Activated CD8-positive, alpha-beta T cell treated with anti-CD3 and anti-CD28 coated beads, Interleukin-2, amount 10 ng/mL, durations not matched to agents 7 days and 5 days (primary cell): ENCODE measurements around the gene GGT1. TPM values are rescaled to one million over a fixed set of nuclear protein-coding genes. Genes with fewer than 3 reads are reported as not detected.
"Not testable (repeated sequence)": the region's sequence is repeated elsewhere in the genome, so short reads cannot be mapped to it uniquely, and the experiment has no call there.

Source experiments
- ATAC-seq: fragments of 150-1000 bp; cut with Tn5 transposase; one replicate; pipeline ENCODE4 v1.10.0; 2021; ENCODE audit warnings: moderate library complexity
- CTCF ChIA-PET: fragments of 350-600 bp; sonication (Branson Sonifier 250); formaldehyde crosslinking; loops from one replicate; lab custom pipeline; 2021; ENCODE audit warnings: antibody characterized with exemption; lab: Charles Lee
- POLR2A ChIA-PET: fragments of 350-600 bp; sonication (Branson Sonifier 250); formaldehyde crosslinking; loops from one replicate; lab custom pipeline; 2021; ENCODE audit warnings: antibody characterized with exemption; lab: Charles Lee
- DNase-seq: peaks from one replicate; pipeline ENCODE4 v3.0.0-alpha.2; 2020
- H3K27ac Mint-ChIP-seq: one replicate; pipeline ENCODE4 v1.8.0; 2021; ENCODE audit warnings: mild to moderate bottlenecking, mixed read lengths
- H3K27me3 Mint-ChIP-seq: one replicate; pipeline ENCODE4 v1.8.0; 2021; ENCODE audit warnings: low read depth, mixed read lengths
- H3K36me3 Mint-ChIP-seq: one replicate; pipeline ENCODE4 v1.8.0; 2021; ENCODE audit warnings: low read depth, mixed read lengths
- H3K4me1 Mint-ChIP-seq: one replicate; pipeline ENCODE4 v1.8.0; 2021; ENCODE audit warnings: low read depth, mixed read lengths
- H3K4me3 Mint-ChIP-seq: one replicate; pipeline ENCODE4 v1.8.0; 2021; ENCODE audit warnings: mild to moderate bottlenecking, mixed read lengths
- H3K9me3 Mint-ChIP-seq: one replicate; pipeline ENCODE4 v1.8.0; 2022; ENCODE audit warnings: mixed read lengths; ENCODE audit not compliant: insufficient read depth
- total RNA-seq, 2 experiments: library from RNA; stranded (reverse); gene quantifications; one replicate each; pipeline ENCODE4 v1.2.3, GENCODE V29; 2021

GGT1 gene
- total RNA-seq, 2 experiments from 2014 or later: 20.0 to 23.6 TPM

DNA sequence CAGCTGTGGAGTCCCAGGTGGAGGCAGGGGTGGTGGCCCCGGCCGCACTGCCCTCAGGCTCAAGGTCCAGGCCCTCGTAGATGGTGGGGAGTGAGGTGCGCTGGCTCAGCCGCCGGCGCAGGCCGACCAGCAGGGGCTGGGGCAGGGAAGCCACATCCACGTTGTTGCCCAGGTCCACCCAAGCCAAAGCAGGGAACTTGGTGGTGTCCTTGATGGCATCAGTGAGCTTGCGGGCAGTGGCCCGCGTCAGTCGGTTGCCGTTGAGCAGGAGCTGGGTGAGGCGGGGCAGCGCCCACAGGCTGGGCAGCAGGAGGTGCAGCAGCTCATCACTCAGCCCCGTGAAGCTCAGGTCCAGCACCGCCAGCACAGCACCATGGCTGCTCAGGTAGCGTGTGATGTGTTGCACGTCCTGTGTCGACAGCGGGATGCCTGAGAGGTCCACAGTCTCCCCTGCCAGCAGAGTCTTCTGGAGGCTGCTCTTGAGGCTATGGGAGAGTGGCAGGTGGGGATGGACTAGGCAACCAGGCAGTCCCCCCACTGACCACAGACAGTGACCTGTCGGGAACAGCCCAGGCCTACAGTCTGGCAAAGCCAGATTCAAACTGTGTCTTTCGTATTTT is 17.0 kb upstream of the GGT1 start:
- Mint-ChIP-seq H3K9me3 (no peaks in the 10 kb centered on the region), H3K36me3 (no peaks in the 10 kb centered on the region), H3K4me3 (no peak overlapping the region), H3K4me1 (peaks cover 8% of the 10 kb centered on the region), H3K27ac (no peak overlapping the region), H3K27me3 (no peaks in the 10 kb centered on the region)
- ATAC-seq: no peak
- DNase-seq: no peak
- ChIA-PET CTCF (no interaction called here), POLR2A (interaction anchor here (0.6 kb wide), 1 partner anchor 277 kb away, joined by 3 read pairs; no protein-coding TSS in a partner anchor)

DNA sequence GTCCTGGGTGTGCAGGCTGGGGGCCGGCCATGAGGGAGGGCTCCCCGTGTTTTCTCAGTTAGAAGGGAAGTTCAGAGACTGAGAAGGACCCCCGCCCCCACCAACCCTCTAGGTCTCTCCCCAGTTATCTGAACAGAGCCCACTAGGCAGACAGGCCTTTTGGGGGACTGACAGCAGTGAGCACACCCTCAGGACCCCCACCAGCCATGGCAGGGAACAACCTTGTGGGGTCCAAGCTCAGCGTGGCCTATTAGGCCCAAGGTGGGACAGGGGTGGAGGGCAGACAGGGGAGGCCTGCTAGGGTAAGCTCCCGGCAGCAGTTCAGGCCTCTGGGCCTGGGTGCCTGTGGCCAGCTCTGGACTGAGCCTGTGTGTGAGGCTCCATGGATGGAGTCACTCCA is 15.7 kb upstream of the GGT1 start:
- CTCF ChIA-PET: no interaction called here
- Mint-ChIP-seq H3K27ac (no peak overlapping the region), H3K27me3 (peaks cover 2% of the 10 kb centered on the region), H3K9me3 (no peaks in the 10 kb centered on the region), H3K36me3 (no peaks in the 10 kb centered on the region), H3K4me1 (peaks cover 12% of the 10 kb centered on the region), H3K4me3 (no peak overlapping the region)
- ATAC-seq (no peak), DNase-seq (no peak)
- POLR2A ChIA-PET: no interaction called here

DNA sequence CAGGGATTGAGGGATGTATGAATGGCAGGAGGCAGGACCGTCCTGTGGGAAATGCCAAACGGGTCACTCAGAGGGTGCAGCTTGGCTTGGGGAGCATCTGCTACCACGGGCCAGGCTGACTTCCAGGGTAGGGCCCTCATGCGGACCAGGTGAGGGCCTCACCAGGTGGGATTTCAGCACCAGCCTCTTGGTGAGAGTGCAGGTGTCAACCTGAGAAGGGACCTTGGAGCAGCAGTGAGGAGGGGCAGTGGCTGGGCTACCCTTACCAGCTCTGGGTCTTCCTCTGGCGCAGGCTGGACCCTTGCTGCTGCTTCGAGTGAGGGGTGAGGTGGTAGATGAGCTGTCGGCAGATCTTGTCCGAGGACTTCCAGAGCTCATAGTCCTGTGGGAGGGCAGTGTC is 15.0 kb upstream of the GGT1 start:
- no peak for ATAC-seq
- H3K9me3 Mint-ChIP-seq: no peaks in the 10 kb centered on the region
- ChIA-PET CTCF (no interaction called here), POLR2A (no interaction called here)
- DNase-seq: no peak
- peaks cover 14% of the 10 kb centered on the region for H3K4me1 Mint-ChIP-seq
- peaks cover 3% of the 10 kb centered on the region for H3K27me3 Mint-ChIP-seq
- H3K4me3 Mint-ChIP-seq: no peak overlapping the region
- no peaks in the 10 kb centered on the region for H3K36me3 Mint-ChIP-seq
- H3K27ac Mint-ChIP-seq: no peak overlapping the region

DNA sequence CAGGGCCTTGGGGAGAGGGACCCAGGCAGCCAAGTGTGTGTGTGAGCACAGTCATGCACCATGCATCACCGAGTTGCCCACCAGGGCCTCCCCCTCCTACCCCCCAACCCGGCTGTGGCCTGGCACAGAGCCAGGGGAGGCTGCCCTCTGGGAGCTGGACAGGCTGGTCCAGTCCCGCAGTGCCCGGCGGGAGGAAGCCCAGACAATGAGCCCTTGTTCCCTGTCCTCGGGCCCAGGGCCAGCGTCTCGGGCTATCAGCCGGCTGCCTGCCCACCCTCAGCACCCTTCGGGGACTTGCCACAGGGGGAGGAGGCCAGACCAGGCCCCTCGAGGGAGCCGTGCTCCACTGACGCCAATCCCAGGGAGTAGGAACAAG is 14.6 kb upstream of the GGT1 start:
- no peaks in the 10 kb centered on the region for H3K9me3 Mint-ChIP-seq
- peaks cover 17% of the 10 kb centered on the region for H3K4me1 Mint-ChIP-seq
- no peak for DNase-seq
- no peak for ATAC-seq
- ChIA-PET CTCF (no interaction called here), POLR2A (interaction anchor here (1.1 kb wide), 1 partner anchor 13 kb away, joined by 3 read pairs; no protein-coding TSS in a partner anchor)
- H3K4me3 Mint-ChIP-seq: no peak overlapping the region
- H3K27ac Mint-ChIP-seq: no peak overlapping the region
- H3K36me3 Mint-ChIP-seq: no peaks in the 10 kb centered on the region
- H3K27me3 Mint-ChIP-seq: peaks cover 3% of the 10 kb centered on the region

DNA sequence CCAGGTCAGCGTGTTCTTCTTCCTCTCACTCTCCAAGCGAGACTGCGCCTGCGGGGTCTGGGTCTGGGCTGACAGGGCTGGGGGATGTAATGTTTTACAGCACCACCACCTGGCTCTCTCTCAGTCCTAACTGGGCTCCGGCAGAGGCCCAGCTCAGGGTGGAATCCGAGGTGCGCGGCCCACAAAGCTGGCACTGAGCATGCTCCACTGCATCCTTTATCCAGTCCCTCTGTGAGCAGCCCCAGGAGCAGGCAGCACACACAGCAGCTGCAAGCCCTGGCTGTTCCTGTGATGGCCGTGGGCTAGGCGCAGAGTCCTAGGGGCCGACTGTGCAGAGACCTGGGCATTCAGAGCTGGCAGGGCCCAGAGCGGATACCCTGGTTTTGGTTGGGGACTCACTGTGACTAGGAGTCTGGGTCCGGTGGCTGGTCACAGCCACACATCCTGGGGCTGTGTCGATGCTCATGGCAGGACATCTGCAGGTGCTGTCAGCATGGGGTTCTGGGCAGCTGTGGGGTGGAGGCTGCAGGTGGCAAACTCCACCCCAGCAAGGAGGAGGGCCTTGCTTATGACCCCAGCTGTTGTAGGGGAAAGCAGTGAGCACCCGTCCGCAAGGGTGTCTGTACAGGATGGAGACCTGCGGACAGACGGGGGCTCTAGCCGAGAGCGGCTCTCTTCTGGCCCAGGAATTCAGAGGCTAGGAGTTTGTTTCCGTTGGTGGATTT is 14.1 kb upstream of the GGT1 start:
- H3K36me3 Mint-ChIP-seq: no peaks in the 10 kb centered on the region
- DNase-seq: no peak
- ChIA-PET CTCF (no interaction called here), POLR2A (interaction anchor here (1.1 kb wide), 1 partner anchor 12 kb away, joined by 3 read pairs; no protein-coding TSS in a partner anchor)
- peaks cover 3% of the 10 kb centered on the region for H3K27me3 Mint-ChIP-seq
- no peak overlapping the region for H3K27ac Mint-ChIP-seq
- H3K4me3 Mint-ChIP-seq: no peak overlapping the region
- peaks cover 13% of the 10 kb centered on the region for H3K4me1 Mint-ChIP-seq
- H3K9me3 Mint-ChIP-seq: no peaks in the 10 kb centered on the region
- no peak for ATAC-seq

DNA sequence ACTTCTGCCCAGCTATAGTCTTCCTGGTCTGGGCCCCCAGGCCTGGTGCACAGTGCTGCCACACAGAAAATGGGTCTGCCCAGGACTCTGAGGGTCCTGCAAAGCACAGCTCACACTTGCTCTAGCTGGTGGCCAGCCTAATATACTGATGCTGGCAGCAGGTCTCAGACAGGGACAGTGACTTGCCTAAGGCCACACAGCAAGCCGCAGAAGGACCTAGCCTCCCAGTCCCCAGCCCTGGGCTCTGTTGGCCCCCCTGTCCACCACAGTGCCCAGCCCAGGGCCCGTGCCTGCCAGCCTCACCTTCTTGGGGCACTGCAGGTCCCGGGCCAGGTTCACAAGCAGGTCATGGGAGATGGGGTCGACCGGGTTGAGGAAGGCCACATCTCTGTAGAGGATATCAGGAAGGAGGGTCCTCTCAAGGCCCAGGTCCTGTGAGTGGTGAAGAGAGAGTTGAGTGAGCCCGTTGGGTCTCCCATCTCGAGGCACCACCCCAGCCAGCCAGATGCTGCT is 13.4 kb upstream of the GGT1 start:
- no peaks in the 10 kb centered on the region for H3K36me3 Mint-ChIP-seq
- ATAC-seq: no peak
- H3K27me3 Mint-ChIP-seq: peaks cover 3% of the 10 kb centered on the region
- H3K27ac Mint-ChIP-seq: no peak overlapping the region
- no peak overlapping the region for H3K4me3 Mint-ChIP-seq
- POLR2A ChIA-PET: interaction anchor here (1.1 kb wide), 1 partner anchor 11 kb away, joined by 3 read pairs; no protein-coding TSS in a partner anchor
- DNase-seq: no peak
- H3K9me3 Mint-ChIP-seq: no peaks in the 10 kb centered on the region
- H3K4me1 Mint-ChIP-seq: peaks cover 9% of the 10 kb centered on the region
- CTCF ChIA-PET: no interaction called here

DNA sequence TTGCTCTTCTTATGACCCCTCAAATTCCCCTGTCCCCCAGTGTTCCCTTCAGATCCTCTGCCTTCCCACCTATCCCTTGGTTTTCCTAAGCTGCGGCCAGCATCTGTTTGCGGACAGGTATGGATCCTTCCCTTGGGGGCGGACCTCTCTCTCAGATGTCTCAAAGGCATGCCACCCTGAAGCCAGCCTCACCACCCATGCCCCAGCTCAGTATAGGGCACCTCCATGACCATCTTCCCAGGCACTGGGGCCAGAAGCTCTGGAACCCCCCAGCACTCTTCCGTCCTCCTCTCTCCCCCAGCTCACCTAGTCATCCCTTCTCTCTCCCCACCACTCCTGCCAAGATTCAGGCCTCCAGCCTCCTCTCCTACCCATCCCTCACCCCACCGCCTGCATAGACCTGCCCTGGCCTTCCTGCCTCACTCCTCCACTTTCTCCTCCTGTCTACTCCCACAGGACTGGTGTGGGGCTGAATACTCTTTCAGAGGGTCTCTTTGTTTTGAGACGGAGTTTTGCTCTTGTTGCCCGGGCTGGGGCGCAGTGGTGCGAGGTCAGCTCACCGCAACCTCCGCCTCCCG is 12.3 kb upstream of the GGT1 start:
- ATAC-seq (no peak), DNase-seq (no peak)
- ChIA-PET CTCF (no interaction called here), POLR2A (no interaction called here)
- Mint-ChIP-seq H3K36me3 (no peaks in the 10 kb centered on the region), H3K4me3 (no peak overlapping the region), H3K4me1 (peaks cover 9% of the 10 kb centered on the region), H3K27ac (no peak overlapping the region), H3K27me3 (peaks cover 3% of the 10 kb centered on the region), H3K9me3 (no peaks in the 10 kb centered on the region)

DNA sequence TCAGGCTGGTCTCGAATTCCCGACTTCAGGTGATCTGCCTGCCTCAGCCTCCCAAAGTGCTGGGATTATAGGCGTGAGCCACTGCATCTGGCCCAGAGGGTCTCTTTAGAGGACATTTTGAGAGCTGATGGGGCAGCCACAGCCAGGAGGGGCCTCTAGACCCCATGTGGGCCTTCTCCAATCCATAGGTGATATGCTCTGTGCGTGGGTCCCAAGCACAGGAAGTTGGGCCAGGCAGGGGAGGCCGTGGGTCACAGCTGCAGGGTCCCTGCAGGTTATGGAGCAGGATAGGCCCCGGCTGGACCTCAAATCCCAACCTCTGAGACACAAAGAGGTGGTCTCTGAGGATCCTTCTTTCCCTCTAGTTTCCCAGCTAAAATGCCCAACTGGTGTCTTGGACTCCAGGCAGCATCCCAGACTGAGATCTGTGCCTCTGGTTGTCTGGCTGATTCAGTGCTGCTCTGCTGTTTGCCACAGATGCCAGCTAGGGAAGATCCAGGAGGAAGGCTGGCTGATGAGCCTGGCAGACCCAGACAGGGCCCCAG is 11.6 kb upstream of the GGT1 start:
- Mint-ChIP-seq H3K4me3 (no peak overlapping the region), H3K36me3 (no peaks in the 10 kb centered on the region), H3K4me1 (peaks cover 9% of the 10 kb centered on the region), H3K27me3 (peaks cover 3% of the 10 kb centered on the region), H3K9me3 (no peaks in the 10 kb centered on the region), H3K27ac (no peak overlapping the region)
- ChIA-PET POLR2A (no interaction called here), CTCF (no interaction called here)
- DNase-seq (no peak), ATAC-seq (no peak)

DNA sequence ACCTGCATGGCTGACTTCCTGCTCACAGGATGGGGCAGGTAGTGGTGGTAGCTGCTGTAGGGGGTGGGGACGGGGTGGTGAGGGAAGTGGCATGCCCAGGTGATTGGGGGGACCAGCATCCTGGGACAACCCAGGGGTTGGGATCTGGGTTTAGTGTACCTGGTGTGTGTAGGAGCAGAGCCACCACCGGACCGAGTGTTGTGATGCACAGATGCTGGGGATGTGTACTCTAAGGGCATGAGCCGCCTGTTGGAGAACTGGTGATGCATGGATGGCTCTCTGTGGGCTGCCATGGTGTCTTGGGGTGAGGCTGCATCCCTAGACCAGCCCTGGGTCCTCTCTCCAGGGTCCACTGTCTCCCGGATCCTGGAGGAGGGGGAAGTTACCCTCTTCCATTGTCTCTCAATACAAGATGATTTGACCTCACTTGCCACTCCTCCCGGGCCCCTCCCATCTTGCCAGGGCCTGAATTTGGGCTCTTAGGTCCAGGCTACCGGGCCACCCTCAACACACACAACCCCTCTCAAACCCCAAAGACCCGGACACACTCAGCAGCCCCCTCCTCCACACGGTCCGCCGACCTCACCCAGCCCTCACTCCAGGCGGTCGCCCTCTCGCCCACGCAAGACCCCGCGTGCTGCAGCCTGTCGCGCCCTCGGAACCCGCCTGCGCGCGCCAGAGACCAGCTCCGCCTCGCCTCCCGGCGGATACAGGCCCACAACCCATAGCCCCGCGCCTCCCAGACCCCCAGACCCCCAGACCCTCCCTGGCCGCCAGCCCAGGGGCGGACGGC is 10.7 kb upstream of the GGT1 start:
- DNase-seq: no peak
- ChIA-PET CTCF (no interaction called here), POLR2A (no interaction called here)
- Mint-ChIP-seq H3K27me3 (peaks cover 3% of the 10 kb centered on the region), H3K4me3 (peak overlapping the region; percentile 78), H3K36me3 (no peaks in the 10 kb centered on the region), H3K27ac (peak overlapping the region; percentile 67), H3K4me1 (peaks cover 11% of the 10 kb centered on the region), H3K9me3 (no peaks in the 10 kb centered on the region)
- ATAC-seq: peak; percentile 3

DNA sequence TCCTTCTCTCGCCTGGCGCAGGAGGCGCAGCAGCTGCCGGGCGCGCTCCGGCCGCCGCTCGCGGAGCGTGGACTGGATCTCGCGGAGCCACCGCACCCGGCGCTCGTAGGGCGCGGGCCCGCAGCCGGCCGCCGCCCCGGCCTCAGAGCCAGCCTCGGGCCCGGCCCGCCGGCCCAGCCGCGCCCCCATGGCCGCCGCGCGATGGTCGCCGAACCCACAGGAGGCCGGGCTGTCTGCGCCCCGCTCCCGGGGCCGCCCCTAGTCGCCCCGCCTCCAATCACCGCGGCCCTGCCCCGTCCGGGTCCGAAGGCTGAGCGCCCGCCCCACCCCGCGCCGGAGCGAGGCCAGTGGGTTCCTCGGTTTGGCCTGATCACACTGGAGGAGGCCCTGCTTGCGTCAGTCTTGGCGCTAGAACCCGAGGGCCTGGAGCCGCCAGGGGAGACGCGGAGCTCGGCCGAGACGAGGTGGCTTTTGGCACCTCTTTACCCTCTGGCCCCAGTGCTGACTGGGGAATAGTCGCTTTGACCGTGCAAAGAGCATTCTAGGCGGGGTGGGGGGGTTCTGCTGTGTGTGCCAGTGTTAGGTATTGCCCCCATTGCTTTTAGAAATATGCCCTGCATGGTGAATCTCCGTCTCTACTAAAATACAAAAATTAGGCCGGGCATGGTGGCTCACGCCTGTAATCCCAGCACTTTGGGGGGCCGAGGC is 10.0 kb upstream of the GGT1 start, which contains the start of gene LRRC75B:
LRRC75B (minus strand) TSS at position 223 of the 708 bp plus-strand sequence; CDS start at position 189, 34 bp downstream.
- ATAC-seq (peak; percentile 83), DNase-seq (peak; percentile 40)
- ChIA-PET POLR2A (no interaction called here), CTCF (no interaction called here)
- no peaks in the 10 kb centered on the region for H3K36me3 Mint-ChIP-seq
- peak within 1 kb of the TSS; percentile 67 for H3K27ac Mint-ChIP-seq
- H3K4me3 Mint-ChIP-seq: peak within 1 kb of the TSS; percentile 78
- H3K27me3 Mint-ChIP-seq: peaks cover 3% of the 10 kb centered on the region
- H3K4me1 Mint-ChIP-seq: peaks cover 15% of the 10 kb centered on the region
- H3K9me3 Mint-ChIP-seq: no peaks in the 10 kb centered on the region

DNA sequence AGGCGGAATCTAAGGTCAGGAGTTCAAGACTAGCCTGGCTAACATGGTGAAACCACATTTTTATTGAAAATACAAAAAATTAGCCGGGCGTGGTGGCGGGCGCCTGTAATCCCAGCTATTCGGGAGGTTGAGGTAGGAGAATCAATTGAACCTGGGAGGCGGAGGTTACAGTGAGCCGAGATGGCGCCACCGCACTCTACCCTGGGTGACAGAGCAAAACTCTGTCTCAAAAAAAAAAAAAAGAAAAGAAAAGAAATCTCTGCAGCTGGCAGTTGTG is 9.5 kb upstream of the GGT1 start:
- POLR2A ChIA-PET: interaction anchor here (0.6 kb wide), 1 partner anchor 268 kb away, joined by 3 read pairs; no protein-coding TSS in a partner anchor
- ATAC-seq, CTCF ChIA-PET: not testable (repeated sequence)

More for the DNA sequence above, 9.5 kb upstream of the GGT1 start:
- DNase-seq, H3K9me3 Mint-ChIP-seq, H3K36me3 Mint-ChIP-seq, H3K27ac Mint-ChIP-seq, H3K27me3 Mint-ChIP-seq: not testable (repeated sequence)
- Mint-ChIP-seq H3K4me1 (peaks cover 15% of the 10 kb centered on the region), H3K4me3 (peak overlapping the region; percentile 56)
